Lower leg skin (tissue), 4 donors: ENCODE results near the gene ATG101. TPM values are rescaled to one million over a fixed set of nuclear protein-coding genes. Genes with fewer than 3 reads are reported as not detected.

Source experiments
- DNase-seq, 2 donors: peaks; one replicate each; pipeline ENCODE4 v3.0.0-alpha.2; 2019; ENCODE audit warnings: low spot score in 2 of 2
- H3K4me3 ChIP-seq: fragments of 200-600 bp; sonication (generic); 2 replicates; pipeline ENCODE4 v1.5.1; 2017; ENCODE audit warnings: mild to moderate bottlenecking, low read depth; ENCODE audit not compliant: poor library complexity, severe bottlenecking
- CTCF ChIP-seq, 3 donors: fragments of 450-650 bp; IDR thresholded peaks; one replicate each; pipeline ENCODE4 v1.5.1; 2016; ENCODE audit warnings: antibody characterized with exemption in 3 of 3, mild to moderate bottlenecking in 3 of 3, moderate library complexity in 2 of 3
- POLR2A ChIP-seq, 2 donors: fragments of 450-650 bp; IDR thresholded peaks; one replicate each; pipeline ENCODE4 v1.6.1; 2016 to 2017; ENCODE audit warnings: antibody characterized with exemption in 2 of 2, mild to moderate bottlenecking in 1 of 2, moderate library complexity in 1 of 2
- WGBS, 2 donors: methylation state at CpG; one replicate each; pipeline ENCODE4 v1.1.5; 2018; 5-methylcytosine and 5-hydroxymethylcytosine counted together
- intact Hi-C: fragments of 100-400 bp; cut with DNase I; formaldehyde crosslinking; loops from one replicate; pipeline ENCODE4 v1.15.0; 2023; ENCODE audit warnings: low total_unique reads
- total RNA-seq, 4 donors: library from RNA; depleted of rRNA; stranded (reverse); fragments of >200 nt; gene quantifications; one replicate each; pipeline ENCODE4 v1.1.0, GENCODE V29; 2016

Gene ATG101
- total RNA-seq, 4 donors from 2014 or later, result 42.6 to 71.6 (median 55.2) TPM

- TF ChIP-seq POLR2A (IDR thresholded peaks at IDR 0.05) (no peak), CTCF (IDR thresholded peaks at IDR 0.05) (no peak)
- no peak overlapping the region for H3K4me3 ChIP-seq
- DNase-seq, result no peak
- intact Hi-C loops, result loop anchor here (5.0 kb wide), 1 partner anchor 54 kb away; no protein-coding TSS in a partner anchor
- WGBS, 2 donors, result 42 to 52% methylated on average over 9 of the region's 9 CpGs
Measured at GRCh38 chr12:52081263-52081733, 11.5 kb downstream of the ATG101 start.

- no peak for DNase-seq
Measured at GRCh38 chr12:52082026-52082668, 12.4 kb downstream of the ATG101 start.

GRCh38 chr12:52082669-52082987 is 12.8 kb downstream of the ATG101 start:
- intact Hi-C loops, result loop anchor here (5.0 kb wide), 1 partner anchor 55 kb away; no protein-coding TSS in a partner anchor
- TF ChIP-seq POLR2A (IDR thresholded peaks at IDR 0.05) (no peak), CTCF (IDR thresholded peaks at IDR 0.05) (no peak)
- H3K4me3 ChIP-seq, result no peak overlapping the region
- 78 to 79% methylated on average over 4 of the region's 4 CpGs for WGBS, 2 donors
- no peak for DNase-seq

More at GRCh38 chr12:52082026-52082668, 12.4 kb downstream of the ATG101 start:
- intact Hi-C loops, result loop anchor here (5.0 kb wide), 1 partner anchor 55 kb away; no protein-coding TSS in a partner anchor
- TF ChIP-seq POLR2A (IDR thresholded peaks at IDR 0.05), result no peak
- TF ChIP-seq CTCF (IDR thresholded peaks at IDR 0.05), result no peak
- H3K4me3 ChIP-seq, result no peak overlapping the region
- WGBS, 2 donors, result 57 to 63% methylated on average over 13 of the region's 13 CpGs

GRCh38 chr12:52082988-52083637 is 13.3 kb downstream of the ATG101 start:
- WGBS, 2 donors, result 23 to 44% methylated on average over 7 to 11 of the region's 11 CpGs
- intact Hi-C loops, result loop anchor here (5.0 kb wide), 1 partner anchor 56 kb away; no protein-coding TSS in a partner anchor
- DNase-seq, result no peak
- H3K4me3 ChIP-seq, result no peak overlapping the region
- TF ChIP-seq CTCF (IDR thresholded peaks at IDR 0.05) (peak in 2 of 3 donors; percentile 82 to 94), POLR2A (IDR thresholded peaks at IDR 0.05) (no peak)

GRCh38 chr12:52083638-52083996 is 13.8 kb downstream of the ATG101 start:
- TF ChIP-seq CTCF (IDR thresholded peaks at IDR 0.05) (no peak), POLR2A (IDR thresholded peaks at IDR 0.05) (no peak)
- intact Hi-C loops, result loop anchor here (5.0 kb wide), 1 partner anchor 56 kb away; no protein-coding TSS in a partner anchor
- H3K4me3 ChIP-seq, result no peak overlapping the region
- no peak for DNase-seq
- 6 to 7% methylated on average over 2 of the region's 2 CpGs for WGBS, 2 donors
